Embryonic facial prominence (tissue), 1 donor: ENCODE data around the gene EHBP1.
"Not testable (repeated sequence)": the region's sequence is repeated elsewhere in the genome, so short reads cannot be mapped to it uniquely, and the experiment has no call there.

Experiments
- DNase-seq: peaks from one replicate; pipeline ENCODE4 v3.0.0-alpha.2; 2016; ENCODE audit errors: extremely low spot score

EHBP1 gene

GRCh38 chr2:63073994-63074393, 368.5 kb downstream of the EHBP1 start:
- no peak for DNase-seq

- DNase-seq = not testable (repeated sequence)
These were observed 368.9 kb downstream of the EHBP1 start for GRCh38 chr2:63074399-63074798.

DNA sequence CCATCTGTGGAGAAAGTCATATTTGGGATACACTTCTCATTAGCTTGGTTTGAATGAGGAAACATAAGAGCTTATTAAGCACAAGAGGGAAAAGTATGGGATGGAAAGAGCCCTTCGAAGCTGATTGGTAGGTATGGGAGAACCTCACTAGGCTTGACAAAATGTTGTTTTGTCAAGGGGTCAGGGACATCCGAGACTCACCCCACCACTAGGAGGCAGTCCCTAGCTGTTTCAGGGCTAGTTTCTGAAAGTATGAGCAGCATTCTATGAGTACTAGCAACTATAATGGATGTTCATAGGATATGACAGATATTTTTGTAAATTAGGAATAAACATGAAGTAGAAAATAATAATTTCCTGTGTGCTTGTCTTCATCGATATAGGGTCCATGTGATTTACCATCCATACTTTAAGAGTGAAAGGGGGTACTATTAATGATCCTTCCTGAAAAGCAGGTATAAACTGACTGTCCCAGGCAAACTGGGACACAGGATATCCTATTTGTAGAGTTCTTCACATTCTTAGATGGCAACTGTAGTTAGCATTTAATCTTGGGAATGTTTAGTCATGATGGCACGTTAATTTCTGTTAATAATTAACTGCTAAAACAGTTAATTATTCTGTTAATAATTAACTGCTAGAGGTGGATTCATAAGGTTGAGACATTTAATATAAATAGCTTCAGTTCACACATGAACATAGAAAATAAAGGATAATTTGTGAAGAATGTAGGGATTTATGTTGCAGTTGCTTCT, 373.5 kb downstream of the EHBP1 start:
- DNase-seq = no peak

DNA sequence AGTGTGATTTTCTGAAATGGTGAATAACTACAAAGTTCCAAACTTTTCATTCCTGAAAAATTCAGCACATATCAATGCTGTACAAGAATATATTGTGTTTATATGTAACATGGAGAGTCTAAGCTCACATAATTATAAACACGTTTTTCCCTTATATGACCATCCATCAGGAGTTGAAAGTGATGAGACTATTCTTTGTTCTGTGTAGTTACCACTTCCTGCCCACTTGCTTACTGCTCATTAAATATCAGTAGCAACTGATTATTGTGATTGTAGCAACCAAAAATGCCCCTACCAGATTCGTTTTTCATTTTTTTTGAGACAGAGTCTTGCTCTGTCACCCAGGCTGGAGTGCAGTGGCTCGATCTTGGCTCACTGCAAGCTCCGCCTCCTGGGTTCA, 375.9 kb downstream of the EHBP1 start:
- DNase-seq = no peak

DNA sequence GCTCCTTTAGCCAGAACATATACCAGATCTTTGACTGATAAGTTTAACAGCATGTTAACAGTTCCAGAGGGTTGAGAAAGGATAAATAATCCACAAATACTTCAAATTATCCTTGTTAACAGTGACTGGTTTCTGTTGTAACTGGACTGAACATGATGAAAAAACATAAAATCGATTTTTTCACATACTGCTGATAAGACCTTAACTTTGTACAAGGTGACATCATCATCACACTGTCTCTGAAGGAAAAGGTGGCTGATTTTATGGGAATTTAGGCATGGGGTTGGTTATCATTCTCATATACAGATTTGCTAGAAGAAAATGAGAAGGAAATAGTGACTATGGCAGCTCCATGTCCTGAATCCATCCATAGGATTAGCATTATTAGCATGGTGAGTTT, 381.2 kb downstream of the EHBP1 start:
- DNase-seq = no peak

- DNase-seq = no peak
These were observed 386.9 kb downstream of the EHBP1 start for GRCh38 chr2:63092401-63092800.

DNA sequence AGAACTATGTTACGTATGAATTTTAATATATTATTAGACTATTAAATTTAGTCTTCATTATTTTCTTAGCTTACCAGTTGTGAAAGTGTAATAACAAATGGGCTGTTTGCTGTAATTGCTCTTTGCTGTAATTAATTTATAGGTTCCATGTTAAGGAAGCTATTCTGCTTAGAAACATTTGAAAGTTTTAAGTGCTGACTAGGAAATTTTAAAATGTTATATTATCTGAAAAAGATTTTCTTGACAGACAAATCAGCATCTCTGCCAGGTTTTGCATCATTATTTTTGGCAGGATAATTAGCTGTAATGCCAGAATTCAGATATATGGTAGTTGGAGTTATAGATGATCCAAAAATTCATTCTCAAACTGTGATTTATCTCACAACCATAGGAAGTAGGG, 387.3 kb downstream of the EHBP1 start:
- no peak for DNase-seq

DNA sequence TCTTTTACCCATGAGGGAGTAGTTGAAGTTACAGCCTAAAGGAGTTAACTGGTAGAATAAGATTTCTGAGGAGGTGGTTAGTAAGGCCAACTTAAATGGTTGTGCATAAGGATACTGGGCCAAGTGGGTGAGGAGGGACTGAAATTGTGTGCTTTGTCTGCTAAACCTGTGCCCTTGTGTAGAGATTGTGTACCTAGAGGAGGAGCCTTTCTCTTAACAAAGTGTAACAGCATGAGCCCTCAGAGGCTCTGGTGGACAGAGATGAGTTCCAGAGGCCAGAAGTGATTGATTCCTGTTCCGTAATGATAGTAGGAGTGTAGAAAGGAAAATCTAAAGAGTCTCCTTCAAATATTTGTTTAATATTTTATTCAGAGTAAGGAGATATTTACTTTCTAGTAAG, 388.0 kb downstream of the EHBP1 start:
- no peak for DNase-seq
